ENCODE measurements around the gene PHYHD1.

The PHYHD1 gene

GRCh38 chr9:128933731-128934130 lies 12.9 kb downstream of the PHYHD1 start:
- Histone ChIP-seq H3K9me3 (ENCODE audit: control insufficient read depth, insufficient read depth, low read length) (no peaks in the 10 kb centered on the region), H3K4me3 (ENCODE audit: low read length) (no peak overlapping the region), H3K4me2 (ENCODE audit: low read length) (no peak overlapping the region), H3F3A (ENCODE audit: control insufficient read depth, insufficient read depth) (no peaks in the 10 kb centered on the region), H4K20me1 (ENCODE audit: control insufficient read depth, insufficient read depth, low read depth, low read length) (no peaks in the 10 kb centered on the region), H3K9me2 (replicated peaks; ENCODE audit: control insufficient read depth, low read length) (no peaks in the 10 kb centered on the region), H3K36me3 (ENCODE audit: control insufficient read depth, low read length) (no peaks in the 10 kb centered on the region; the same call in 1 of the 2 replicates), H3K79me2 (ENCODE audit: control insufficient read depth, low read length) (no peaks in the 10 kb centered on the region), H3K27ac (ENCODE audit: low read depth, low read length) (no peak overlapping the region), H3K27me3 (ENCODE audit: control insufficient read depth, low read length) (no peaks in the 10 kb centered on the region), H3K4me1 (ENCODE audit: control insufficient read depth, low read length) (no peaks in the 10 kb centered on the region)
- no peak for TF ChIP-seq CTCF (IDR thresholded peaks at IDR 0.05; ENCODE audit: low read depth, low read length, poor library complexity, severe bottlenecking)
- TF ChIP-seq EZH2phosphoT487 (IDR thresholded peaks at IDR 0.05; ENCODE audit: borderline replicate concordance, low read length), result no peak

DNA sequence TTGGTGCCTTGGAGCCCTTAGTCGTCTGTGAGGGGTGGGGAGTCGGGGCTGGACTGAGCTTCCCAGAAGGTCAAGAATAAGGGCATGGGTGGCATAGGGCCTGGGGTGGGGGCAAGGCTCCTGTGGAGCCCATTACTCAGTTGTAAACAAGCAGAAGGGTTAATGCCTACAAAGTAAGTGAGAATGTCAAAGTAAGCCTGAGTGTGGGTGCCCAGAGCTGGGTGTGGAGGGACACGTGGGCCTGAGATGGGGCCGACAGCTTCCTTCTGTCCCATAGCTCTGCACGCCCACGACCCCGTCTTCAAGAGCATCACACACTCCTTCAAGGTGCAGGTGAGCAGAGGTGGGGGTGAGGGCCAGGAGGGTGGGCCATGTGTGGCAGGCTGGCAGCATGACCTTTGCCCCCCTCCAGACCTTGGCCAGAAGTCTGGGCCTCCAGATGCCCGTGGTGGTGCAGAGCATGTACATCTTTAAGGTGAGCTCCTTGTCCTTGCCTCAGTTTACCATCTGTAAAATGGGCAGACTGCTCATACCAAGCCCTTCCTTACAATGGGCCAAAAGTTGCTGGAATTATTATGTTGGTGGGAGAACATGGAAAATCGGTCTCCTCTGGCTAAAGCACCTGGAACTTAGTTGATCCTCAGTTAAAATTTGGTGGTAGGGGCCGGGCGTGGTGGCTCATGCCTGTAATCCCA lies 15.5 kb downstream of the PHYHD1 start:
- Histone ChIP-seq H3K27ac (ENCODE audit: low read depth, low read length) (no peak overlapping the region), H3F3A (ENCODE audit: control insufficient read depth, insufficient read depth) (no peaks in the 10 kb centered on the region), H3K4me2 (ENCODE audit: low read length) (no peak overlapping the region), H4K20me1 (ENCODE audit: control insufficient read depth, insufficient read depth, low read depth, low read length) (no peaks in the 10 kb centered on the region), H3K4me1 (ENCODE audit: control insufficient read depth, low read length) (no peaks in the 10 kb centered on the region), H3K79me2 (ENCODE audit: control insufficient read depth, low read length) (no peaks in the 10 kb centered on the region), H3K9me2 (replicated peaks; ENCODE audit: control insufficient read depth, low read length) (no peaks in the 10 kb centered on the region), H3K4me3 (ENCODE audit: low read length) (no peak overlapping the region), H3K9me3 (ENCODE audit: control insufficient read depth, insufficient read depth, low read length) (no peaks in the 10 kb centered on the region), H3K36me3 (ENCODE audit: control insufficient read depth, low read length) (no peaks in the 10 kb centered on the region; the same call in 1 of the 2 replicates), H3K27me3 (ENCODE audit: control insufficient read depth, low read length) (no peaks in the 10 kb centered on the region)
- TF ChIP-seq CTCF (IDR thresholded peaks at IDR 0.05; ENCODE audit: low read depth, low read length, poor library complexity, severe bottlenecking), result no peak
- no peak for TF ChIP-seq EZH2phosphoT487 (IDR thresholded peaks at IDR 0.05; ENCODE audit: borderline replicate concordance, low read length)

- H3K9me3 ChIP-seq (ENCODE audit: control insufficient read depth, insufficient read depth, low read length), result no peaks in the 10 kb centered on the region
- H4K20me1 ChIP-seq (ENCODE audit: control insufficient read depth, insufficient read depth, low read depth, low read length), result no peaks in the 10 kb centered on the region
- H3K4me2 ChIP-seq (ENCODE audit: low read length), result no peak overlapping the region
- H3K9me2 ChIP-seq (replicated peaks; ENCODE audit: control insufficient read depth, low read length), result no peaks in the 10 kb centered on the region
- H3K4me3 ChIP-seq (ENCODE audit: low read length), result no peak overlapping the region
- no peaks in the 10 kb centered on the region; the same call in 1 of the 2 replicates for H3K36me3 ChIP-seq (ENCODE audit: control insufficient read depth, low read length)
- H3F3A ChIP-seq (ENCODE audit: control insufficient read depth, insufficient read depth), result no peaks in the 10 kb centered on the region
- H3K27ac ChIP-seq (ENCODE audit: low read depth, low read length), result no peak overlapping the region
- H3K4me1 ChIP-seq (ENCODE audit: control insufficient read depth, low read length), result no peaks in the 10 kb centered on the region
- H3K27me3 ChIP-seq (ENCODE audit: control insufficient read depth, low read length), result no peaks in the 10 kb centered on the region
- TF ChIP-seq EZH2phosphoT487 (IDR thresholded peaks at IDR 0.05; ENCODE audit: borderline replicate concordance, low read length) (no peak), CTCF (IDR thresholded peaks at IDR 0.05; ENCODE audit: low read depth, low read length, poor library complexity, severe bottlenecking) (no peak)
- no peaks in the 10 kb centered on the region for H3K79me2 ChIP-seq (ENCODE audit: control insufficient read depth, low read length)
Observed at GRCh38 chr9:128937310-128938165, 16.8 kb downstream of the PHYHD1 start.

All from DOHH2 (cell line).